Retinal pigment epithelial cell (primary cell): Measurements from ENCODE around the gene USP7.

ENCODE experiments used
- DNase-seq: peaks from one replicate; pipeline ENCODE4 v3.0.0-alpha.2; 2010; ENCODE audit warnings: low read depth
- H3K4me3 ChIP-seq: 2 replicates; pipeline ENCODE4 v1.5.1; 2011; ENCODE audit warnings: mild to moderate bottlenecking, low read length, control low read depth, moderate library complexity
- CTCF ChIP-seq: conservative IDR thresholded peaks from 2 replicates; pipeline ENCODE4 v1.5.1; 2011; ENCODE audit warnings: low read depth, low read length, control low read depth, inconsistent platforms

USP7 gene

GRCh38 chr16:8900343-8900742 lies 63.4 kb downstream of the USP7 start:
- no peak for TF ChIP-seq CTCF

DNA sequence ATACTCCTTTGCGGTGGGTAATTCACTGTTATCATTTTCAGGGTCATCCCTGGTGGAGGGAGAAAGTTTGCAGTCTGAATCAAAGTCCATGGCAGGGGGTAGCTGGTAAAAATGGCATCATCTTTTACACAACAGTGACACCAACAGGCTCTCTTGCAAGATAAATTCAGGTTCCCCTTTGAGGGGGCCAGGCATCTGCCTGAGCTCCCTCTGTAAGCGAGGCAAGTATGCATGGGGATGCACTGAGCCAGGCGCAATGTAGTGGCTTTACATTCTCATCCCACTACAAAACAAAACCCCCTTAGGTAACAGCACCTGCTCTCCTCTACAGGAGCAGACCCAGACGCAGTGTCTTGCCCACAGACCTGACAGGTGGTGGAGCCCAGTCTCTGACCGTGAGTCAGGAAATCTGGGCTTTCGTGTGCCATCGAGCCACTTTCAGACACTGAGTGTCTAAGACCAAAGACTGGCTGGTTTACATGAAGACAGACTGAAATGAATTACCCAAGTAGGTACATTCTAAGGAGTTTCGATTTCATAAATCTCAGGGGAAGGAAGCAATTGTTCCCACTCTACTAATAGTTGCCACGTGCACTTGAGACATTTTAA lies 63.9 kb downstream of the USP7 start:
- H3K4me3 ChIP-seq: no peak overlapping the region
- no peak for TF ChIP-seq CTCF
- no peak for DNase-seq

More at GRCh38 chr16:8900343-8900742, 63.4 kb downstream of the USP7 start:
- H3K4me3 ChIP-seq: no peak overlapping the region
- no peak for DNase-seq

DNA sequence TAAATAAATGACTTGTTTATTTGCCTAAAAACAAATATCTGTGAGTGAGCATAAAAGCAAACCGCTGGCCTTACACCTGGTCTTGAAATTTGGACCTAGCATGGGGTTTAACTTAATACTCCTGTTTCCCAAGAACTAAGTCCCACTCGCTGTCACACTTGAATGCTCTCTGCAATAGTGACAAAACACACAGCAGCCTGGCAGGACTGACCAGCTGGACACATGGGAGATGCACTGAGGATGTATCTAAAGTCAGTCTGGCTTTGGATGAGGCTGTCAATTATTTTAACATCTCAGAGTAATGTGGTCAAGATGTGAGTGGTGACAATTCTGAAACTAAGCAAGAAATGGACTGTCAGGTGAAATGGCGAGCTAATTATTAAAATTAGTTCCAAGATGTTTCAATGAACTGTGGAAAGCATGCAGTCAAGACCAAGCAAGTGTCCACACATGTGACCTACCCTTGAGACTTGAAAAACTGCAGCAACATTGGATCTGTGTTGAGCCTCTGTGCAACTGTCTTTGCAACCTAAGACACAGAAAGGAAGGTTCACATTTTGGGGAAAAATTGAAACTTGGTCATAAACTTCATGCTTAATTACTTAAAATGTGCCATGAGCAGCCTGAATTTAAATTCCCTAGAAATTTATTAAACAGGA lies 64.9 kb downstream of the USP7 start:
- TF ChIP-seq CTCF: no peak
- H3K4me3 ChIP-seq: no peak overlapping the region
- DNase-seq: no peak

DNA sequence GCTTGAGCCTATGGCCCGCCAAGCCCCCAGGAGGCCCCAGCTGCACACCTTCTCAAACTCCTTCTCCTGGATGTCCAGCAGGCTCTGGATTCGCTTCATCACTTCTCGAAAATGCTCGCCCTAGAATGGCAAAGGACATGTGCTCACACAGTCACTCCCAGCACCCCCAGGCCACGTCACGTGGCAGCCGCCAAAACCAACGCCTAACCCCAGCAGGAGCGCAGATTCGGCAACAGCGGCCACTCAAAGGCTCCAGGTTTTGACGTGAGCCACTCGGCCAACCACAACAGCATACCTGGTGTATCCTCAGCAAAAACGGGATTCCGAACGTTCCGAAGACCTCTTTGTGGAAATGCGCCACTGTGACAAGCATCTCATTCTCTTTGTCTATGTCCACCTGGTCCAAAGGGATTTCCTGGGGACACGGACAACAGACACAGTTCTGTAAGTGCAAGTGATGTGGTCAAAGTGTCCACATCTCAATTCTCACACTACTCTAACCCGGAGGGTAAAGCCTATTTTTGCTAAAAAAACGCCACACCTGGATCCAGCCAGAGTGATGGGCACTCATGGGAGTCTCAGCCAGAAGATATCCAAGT lies 68.9 kb downstream of the USP7 start:
- no peak for DNase-seq
- no peak overlapping the region for H3K4me3 ChIP-seq
- no peak for TF ChIP-seq CTCF

- TF ChIP-seq CTCF: no peak
- no peak overlapping the region for H3K4me3 ChIP-seq
Observed at GRCh38 chr16:8893976-8894690, 69.6 kb downstream of the USP7 start.

GRCh38 chr16:8893426-8893825 lies 70.3 kb downstream of the USP7 start:
- DNase-seq: no peak
- no peak overlapping the region for H3K4me3 ChIP-seq
- TF ChIP-seq CTCF: no peak

More at GRCh38 chr16:8893976-8894690, 69.6 kb downstream of the USP7 start:
- DNase-seq: no peak
